ENCODE results near the gene CRLF3. TPM values are rescaled to one million over a fixed set of nuclear protein-coding genes. Genes with fewer than 3 reads are reported as not detected.
"Not testable (repeated sequence)": the region's sequence is repeated elsewhere in the genome, so short reads cannot be mapped to it uniquely, and the experiment has no call there.

CRLF3 gene
- total RNA-seq, 2 donors from 2014 or later: 3.4 to 5.3 TPM

DNA sequence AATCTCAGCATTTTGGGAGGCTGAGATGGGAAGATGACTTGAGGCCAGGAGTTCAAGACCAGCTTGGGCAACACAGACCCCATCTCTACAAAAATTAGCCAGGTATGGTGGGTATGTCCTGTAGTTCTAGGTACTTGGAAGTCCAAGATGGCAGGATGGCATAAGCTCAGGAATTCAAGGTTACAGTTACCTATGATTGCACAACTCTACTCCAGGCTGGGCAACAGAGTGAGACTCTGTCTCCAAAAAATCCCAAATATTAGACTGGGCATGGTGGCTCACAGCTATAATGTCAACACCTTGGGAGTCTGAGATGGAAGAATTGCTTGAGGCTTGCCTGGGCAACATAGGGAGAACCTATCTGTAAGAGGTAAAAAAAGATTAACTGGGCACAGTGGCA, 63.4 kb downstream of the CRLF3 start:
- no peak overlapping the region for H3K4me3 ChIP-seq
- no peak overlapping the region for H3K27ac ChIP-seq
- no peaks in the 10 kb centered on the region for H3K9me3 ChIP-seq
- peaks cover 23% of the 10 kb centered on the region for H3K36me3 ChIP-seq
- TF ChIP-seq, protein P1, sequence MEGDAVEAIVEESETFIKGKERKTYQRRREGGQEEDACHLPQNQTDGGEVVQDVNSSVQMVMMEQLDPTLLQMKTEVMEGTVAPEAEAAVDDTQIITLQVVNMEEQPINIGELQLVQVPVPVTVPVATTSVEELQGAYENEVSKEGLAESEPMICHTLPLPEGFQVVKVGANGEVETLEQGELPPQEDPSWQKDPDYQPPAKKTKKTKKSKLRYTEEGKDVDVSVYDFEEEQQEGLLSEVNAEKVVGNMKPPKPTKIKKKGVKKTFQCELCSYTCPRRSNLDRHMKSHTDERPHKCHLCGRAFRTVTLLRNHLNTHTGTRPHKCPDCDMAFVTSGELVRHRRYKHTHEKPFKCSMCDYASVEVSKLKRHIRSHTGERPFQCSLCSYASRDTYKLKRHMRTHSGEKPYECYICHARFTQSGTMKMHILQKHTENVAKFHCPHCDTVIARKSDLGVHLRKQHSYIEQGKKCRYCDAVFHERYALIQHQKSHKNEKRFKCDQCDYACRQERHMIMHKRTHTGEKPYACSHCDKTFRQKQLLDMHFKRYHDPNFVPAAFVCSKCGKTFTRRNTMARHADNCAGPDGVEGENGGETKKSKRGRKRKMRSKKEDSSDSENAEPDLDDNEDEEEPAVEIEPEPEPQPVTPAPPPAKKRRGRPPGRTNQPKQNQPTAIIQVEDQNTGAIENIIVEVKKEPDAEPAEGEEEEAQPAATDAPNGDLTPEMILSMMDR (IDR thresholded peaks at IDR 0.05): no peak
- DNase-seq (ENCODE audit: low spot score): no peak
- H3K27me3 ChIP-seq: no peaks in the 10 kb centered on the region
- H3K4me1 ChIP-seq: no peaks in the 10 kb centered on the region

GRCh38 chr17:30753291-30753690, 71.2 kb downstream of the CRLF3 start:
- H3K36me3 ChIP-seq: peaks cover 28% of the 10 kb centered on the region
- H3K4me3 ChIP-seq; H3K4me1 ChIP-seq; H3K27me3 ChIP-seq; DNase-seq (ENCODE audit: low spot score); H3K9me3 ChIP-seq; H3K27ac ChIP-seq: not testable (repeated sequence)

DNA sequence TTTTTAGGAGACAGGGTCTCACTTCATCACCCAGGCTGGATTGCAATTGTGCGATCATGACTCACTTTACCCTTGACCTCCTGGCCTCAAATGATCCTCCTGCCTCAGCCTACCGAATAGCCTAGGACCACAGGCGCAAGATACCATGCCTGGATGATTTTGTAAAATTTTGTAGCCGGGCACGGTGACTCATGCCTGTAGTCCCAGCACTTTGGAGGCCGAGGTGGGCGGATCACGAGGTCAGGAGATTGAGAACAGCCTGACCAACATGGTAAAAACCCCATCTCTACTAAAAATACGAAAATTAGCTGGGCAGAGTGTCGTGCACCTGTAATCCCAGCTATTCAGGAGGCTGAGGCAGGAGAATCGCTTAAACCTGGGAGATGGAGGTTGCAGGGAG, 73.5 kb downstream of the CRLF3 start:
- not testable (repeated sequence) for DNase-seq (ENCODE audit: low spot score); H3K4me3 ChIP-seq; H3K27me3 ChIP-seq; H3K9me3 ChIP-seq; H3K4me1 ChIP-seq; H3K27ac ChIP-seq
- H3K36me3 ChIP-seq: peaks cover 29% of the 10 kb centered on the region

GRCh38 chr17:30747621-30748020, 76.9 kb downstream of the CRLF3 start:
- H3K36me3 ChIP-seq: peaks cover 20% of the 10 kb centered on the region
- not testable (repeated sequence) for H3K27ac ChIP-seq; H3K27me3 ChIP-seq; H3K9me3 ChIP-seq; H3K4me3 ChIP-seq; DNase-seq (ENCODE audit: low spot score); H3K4me1 ChIP-seq

DNA sequence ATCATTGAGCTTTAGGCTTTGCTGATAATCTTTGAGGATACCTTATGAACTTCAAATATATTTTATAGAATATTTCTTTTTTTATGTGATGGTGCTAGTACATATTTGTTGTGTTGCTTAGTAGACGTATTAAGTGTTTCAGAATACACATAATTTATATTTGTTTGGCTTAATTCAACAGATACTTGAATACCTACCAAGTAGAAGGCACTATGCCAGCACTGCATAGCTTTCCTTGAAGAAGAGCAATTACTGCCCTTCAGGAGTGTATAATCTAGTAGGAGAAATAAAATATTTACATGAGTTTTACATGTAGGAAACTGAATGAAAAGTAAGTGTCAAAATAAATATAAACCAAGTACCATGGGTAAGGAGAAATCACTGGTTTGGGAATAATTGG, 81.8 kb downstream of the CRLF3 start:
- DNase-seq (ENCODE audit: low spot score); H3K36me3 ChIP-seq; H3K27ac ChIP-seq; H3K4me3 ChIP-seq; H3K9me3 ChIP-seq; H3K4me1 ChIP-seq; H3K27me3 ChIP-seq: not testable (repeated sequence)

GRCh38 chr17:30736371-30736770, 88.1 kb downstream of the CRLF3 start:
- H3K27ac ChIP-seq; H3K9me3 ChIP-seq; H3K4me1 ChIP-seq; H3K36me3 ChIP-seq; H3K4me3 ChIP-seq; H3K27me3 ChIP-seq; DNase-seq (ENCODE audit: low spot score): not testable (repeated sequence)

- not testable (repeated sequence) for H3K36me3 ChIP-seq; H3K4me1 ChIP-seq; H3K27me3 ChIP-seq; H3K27ac ChIP-seq; DNase-seq (ENCODE audit: low spot score); H3K4me3 ChIP-seq; H3K9me3 ChIP-seq
Measured at GRCh38 chr17:30735644-30736043, 88.8 kb downstream of the CRLF3 start.

DNA sequence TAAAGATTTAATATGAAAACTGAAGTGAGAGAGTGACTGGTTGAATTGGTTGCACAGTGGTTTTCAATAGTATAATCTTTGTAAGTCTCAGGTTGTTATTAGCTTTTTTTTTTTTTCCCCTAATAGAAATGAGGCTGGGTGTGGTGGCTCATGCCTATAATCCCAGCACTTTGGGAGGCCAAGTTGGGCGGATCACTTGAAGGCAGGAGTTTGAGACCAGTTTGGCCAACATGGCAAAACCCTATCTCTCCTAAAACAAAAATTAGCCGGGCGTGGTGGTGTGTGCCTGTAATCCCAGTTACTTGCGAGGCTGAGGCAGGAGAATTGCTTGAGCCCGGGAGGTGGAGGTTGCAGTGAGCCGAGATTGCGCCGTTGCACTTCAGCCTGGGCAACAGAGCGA, 89.3 kb downstream of the CRLF3 start:
- not testable (repeated sequence) for H3K9me3 ChIP-seq; DNase-seq (ENCODE audit: low spot score); H3K4me1 ChIP-seq; H3K36me3 ChIP-seq; H3K27ac ChIP-seq; H3K27me3 ChIP-seq; H3K4me3 ChIP-seq

- H3K27me3 ChIP-seq; H3K27ac ChIP-seq; DNase-seq (ENCODE audit: low spot score); H3K9me3 ChIP-seq; H3K4me3 ChIP-seq; H3K4me1 ChIP-seq; H3K36me3 ChIP-seq: not testable (repeated sequence)
Measured at GRCh38 chr17:30734153-30734552, 90.3 kb downstream of the CRLF3 start.

Other genes starting within 250 kb of the CRLF3 start
- gene ATAD5, start 7.3 kb upstream of the CRLF3 start, total RNA-seq: under 1 TPM; 0.35 to 0.70 TPM
- 10 to 100 TPM in 1 of 2 donors, 1 to 10 TPM in 1; 6.6 to 11.0 TPM for gene TEFM, start 81.5 kb upstream of the CRLF3 start, total RNA-seq
- gene ADAP2, start 97.3 kb upstream of the CRLF3 start, total RNA-seq: 10 to 100 TPM in 1 of 2 donors, 1 to 10 TPM in 1; 4.3 to 11.1 TPM
- 10 to 100 TPM in 1 of 2 donors, 1 to 10 TPM in 1; 6.9 to 13.1 TPM for gene RNF135, start 146.3 kb upstream of the CRLF3 start, total RNA-seq

Data from right atrium auricular region (tissue), 2 donors.